H9 (cell line): ENCODE results near the gene GMEB1. TPM values are rescaled to one million over a fixed set of nuclear protein-coding genes. Genes with fewer than 3 reads are reported as not detected.

ENCODE experiments used
- DNase-seq: peaks from one replicate; pipeline ENCODE4 v3.0.0-alpha.2; 2017
- H2AFZ ChIP-seq: one replicate; pipeline ENCODE4 v1.6.1; 2013; ENCODE audit warnings: mild to moderate bottlenecking, low read length, control low read depth, moderate library complexity
- H2AK5ac ChIP-seq: 2 replicates; pipeline ENCODE4 v1.6.1; 2013; ENCODE audit warnings: low read length, control low read depth, mixed read lengths; ENCODE audit not compliant: insufficient read length
- H2BK120ac ChIP-seq: one replicate; pipeline ENCODE4 v1.6.1; 2013; ENCODE audit warnings: low read depth, mild to moderate bottlenecking, low read length, control low read depth, inconsistent platforms; ENCODE audit not compliant: poor library complexity, severe bottlenecking
- H2BK12ac ChIP-seq: 2 replicates; pipeline ENCODE4 v1.6.1; 2013; ENCODE audit warnings: low read length, control low read depth, mixed read lengths, low read depth; ENCODE audit not compliant: insufficient read length
- H2BK15ac ChIP-seq: 2 replicates; pipeline ENCODE4 v1.6.1; 2013; ENCODE audit warnings: low read depth, low read length, control low read depth
- H2BK20ac ChIP-seq: one replicate; pipeline ENCODE4 v1.6.1; 2013; ENCODE audit warnings: low read depth, mild to moderate bottlenecking, low read length, control low read depth, inconsistent platforms; ENCODE audit not compliant: poor library complexity, severe bottlenecking
- H2BK5ac ChIP-seq: 2 replicates; pipeline ENCODE4 v1.6.1; 2013; ENCODE audit warnings: low read length, control low read depth, mixed read lengths; ENCODE audit not compliant: insufficient read length
- H3K14ac ChIP-seq: 2 replicates; pipeline ENCODE4 v1.6.1; 2013; ENCODE audit warnings: low read length, control low read depth; ENCODE audit not compliant: insufficient read depth
- H3K18ac ChIP-seq: 2 replicates; pipeline ENCODE4 v1.6.1; 2013; ENCODE audit warnings: low read depth, mild to moderate bottlenecking, mixed read lengths, low read length, control low read depth; ENCODE audit not compliant: insufficient read length
- H3K23ac ChIP-seq: 2 replicates; pipeline ENCODE4 v1.6.1; 2013; ENCODE audit warnings: low read length, control low read depth, mixed read lengths, low read depth; ENCODE audit not compliant: insufficient read length
- H3K23me2 ChIP-seq: 2 replicates; pipeline ENCODE4 v1.6.1; 2013; ENCODE audit warnings: low read depth, mild to moderate bottlenecking, mixed read lengths, low read length, control low read depth; ENCODE audit not compliant: insufficient read length, poor library complexity, severe bottlenecking
- H3K27ac ChIP-seq: 2 replicates; pipeline ENCODE4 v1.5.1; 2013; ENCODE audit warnings: low read length, control low read depth, mixed read lengths, low read depth; ENCODE audit not compliant: insufficient read length
- H3K27me3 ChIP-seq: 2 replicates; pipeline ENCODE4 v1.6.1; 2013; ENCODE audit warnings: low read length, control low read depth, inconsistent platforms; ENCODE audit not compliant: insufficient read depth
- H3K4ac ChIP-seq: 2 replicates; pipeline ENCODE4 v1.6.1; 2013; ENCODE audit warnings: low read depth, mild to moderate bottlenecking, control low read depth, inconsistent platforms, low read length, moderate library complexity
- H3K4me1 ChIP-seq: 2 replicates; pipeline ENCODE4 v1.6.1; 2013; ENCODE audit warnings: low read length, control low read depth, inconsistent platforms; ENCODE audit not compliant: insufficient read depth
- H3K4me2 ChIP-seq: 2 replicates; pipeline ENCODE4 v1.6.1; 2013; ENCODE audit warnings: low read length, control low read depth, mixed read lengths; ENCODE audit not compliant: insufficient read length, insufficient read depth
- H3K56ac ChIP-seq: 2 replicates; pipeline ENCODE4 v1.6.1; 2013; ENCODE audit warnings: low read depth, mild to moderate bottlenecking, mixed read lengths, low read length, control low read depth; ENCODE audit not compliant: insufficient read length
- H3K79me1 ChIP-seq: 2 replicates; pipeline ENCODE4 v1.6.1; 2013; ENCODE audit warnings: low read depth, mild to moderate bottlenecking, moderate library complexity, low read length, control low read depth, inconsistent platforms; ENCODE audit not compliant: insufficient read depth, poor library complexity, severe bottlenecking
- H3K79me2 ChIP-seq: 2 replicates; pipeline ENCODE4 v1.6.1; 2013; ENCODE audit warnings: low read length, control low read depth, inconsistent platforms; ENCODE audit not compliant: insufficient read depth
- H3K9ac ChIP-seq: 2 replicates; pipeline ENCODE4 v1.6.1; 2013; ENCODE audit warnings: low read length, control low read depth, mixed read lengths; ENCODE audit not compliant: insufficient read length; ENCODE audit errors: extremely low read depth
- H3K9me3 ChIP-seq: one replicate; pipeline ENCODE4 v1.6.1; 2013; ENCODE audit warnings: low read depth, low read length, inconsistent platforms; ENCODE audit not compliant: control insufficient read depth
- H3T11ph ChIP-seq: one replicate; pipeline ENCODE4 v1.6.1; 2013; ENCODE audit warnings: mild to moderate bottlenecking, low read length, control low read depth, inconsistent platforms
- H4K20me1 ChIP-seq: one replicate; pipeline ENCODE4 v1.6.1; 2013; ENCODE audit not compliant: control insufficient read depth, insufficient read length, insufficient read depth
- H4K5ac ChIP-seq: 2 replicates; pipeline ENCODE4 v1.6.1; 2013; ENCODE audit warnings: low read depth, mild to moderate bottlenecking, mixed read lengths, low read length, control low read depth; ENCODE audit not compliant: insufficient read length
- H4K8ac ChIP-seq: replicated peaks from 2 replicates; pipeline ENCODE4 v1.6.1; 2013; ENCODE audit warnings: low read length, control low read depth, mixed read lengths, low read depth; ENCODE audit not compliant: insufficient read length
- H4K91ac ChIP-seq: 2 replicates; pipeline ENCODE4 v1.6.1; 2013; ENCODE audit warnings: low read depth, mild to moderate bottlenecking, moderate library complexity, mixed read lengths, low read length, control low read depth; ENCODE audit not compliant: insufficient read length
- H3K27ac Mint-ChIP-seq, 3 experiments: 2 replicates in 2 of 3; 3 replicates in 1 of 3; pipeline ENCODE4 v1.8.0; 2020 to 2021; ENCODE audit warnings: mixed read lengths in 3 of 3, mild to moderate bottlenecking in 1 of 3, moderate library complexity in 1 of 3
- H3K27me3 Mint-ChIP-seq: 2 replicates; pipeline ENCODE4 v1.8.0; 2021; ENCODE audit warnings: low read depth, mild to moderate bottlenecking, moderate library complexity, mixed read lengths
- H3K36me3 Mint-ChIP-seq, 3 experiments: 2 replicates in 2 of 3; 3 replicates in 1 of 3; pipeline ENCODE4 v1.8.0; 2020 to 2021; ENCODE audit warnings: low read depth in 3 of 3, mixed read lengths in 3 of 3; ENCODE audit not compliant: insufficient read depth in 1 of 3
- H3K4me1 Mint-ChIP-seq, 2 experiments: 2 replicates each; pipeline ENCODE4 v1.8.0; 2020; ENCODE audit warnings: mixed read lengths in 2 of 2
- H3K4me3 Mint-ChIP-seq, 2 experiments: 2 replicates in 1 of 2; 3 replicates in 1 of 2; pipeline ENCODE4 v1.8.0; 2020 to 2021; ENCODE audit warnings: mild to moderate bottlenecking in 2 of 2, mixed read lengths in 2 of 2, moderate library complexity in 1 of 2
- H3K9me3 Mint-ChIP-seq, 2 experiments: 2 replicates in 1 of 2; 3 replicates in 1 of 2; pipeline ENCODE4 v1.8.0; 2020; ENCODE audit warnings: mild to moderate bottlenecking in 2 of 2, mixed read lengths in 2 of 2, moderate library complexity in 1 of 2
- CTCF ChIP-seq: fragments of 200-600 bp; sonication (generic); conservative IDR thresholded peaks from 3 replicates; pipeline ENCODE4 v1.8.0; 2021; ENCODE audit warnings: antibody characterized with exemption, mild to moderate bottlenecking
- total RNA-seq: library from RNA; stranded (reverse); gene quantifications from 2 replicates; pipeline ENCODE4 v1.2.1, GENCODE V29; 2021

The GMEB1 gene
- total RNA-seq, 1 experiment from 2014 or later, result 17.0 TPM

DNA sequence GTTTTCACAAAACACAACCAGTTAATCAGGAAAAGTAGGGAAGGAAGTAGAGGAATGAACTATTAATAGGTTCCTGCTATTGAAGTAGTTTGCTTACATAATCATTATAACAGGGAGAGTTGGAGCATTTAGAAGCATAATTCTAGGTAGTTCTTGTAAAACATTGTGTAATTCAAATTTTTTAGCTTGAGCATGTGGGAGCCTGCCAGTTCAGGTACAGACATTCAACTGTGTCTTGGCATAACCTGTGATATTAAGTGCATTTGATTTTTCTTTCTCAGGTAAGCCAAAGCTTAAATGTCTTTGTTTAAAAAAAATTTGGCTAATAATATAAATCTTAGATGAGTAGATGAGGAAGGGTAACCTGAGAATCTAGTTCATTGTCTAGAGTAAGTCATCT lies 71.5 kb downstream of the GMEB1 start:
- TF ChIP-seq CTCF, result no peak
- peaks cover 54% of the 10 kb centered on the region; the same call in 1 of the 2 replicates for H3K79me2 ChIP-seq
- H4K5ac ChIP-seq, result no peak overlapping the region
- Mint-ChIP-seq H3K27me3 (no peaks in the 10 kb centered on the region; the same call in 1 of the 2 replicates), H3K36me3 (peaks cover 67 to 78% (median 73%) of the 10 kb centered on the region in 3 experiments), H3K27ac (peak overlapping the region in 1 of 3 experiments; percentile 55; a peak in 2 of 7 replicates), H3K4me3 (peak overlapping the region; percentile 70 to 94; a peak in 4 of 5 replicates), H3K9me3 (peaks cover 0 to 3% of the 10 kb centered on the region in 2 experiments; a peak in 2 of 5 replicates), H3K4me1 (peaks cover 61 to 65% of the 10 kb centered on the region in 2 experiments)
- no peaks in the 10 kb centered on the region for H4K20me1 ChIP-seq
- no peaks in the 10 kb centered on the region for H3K27me3 ChIP-seq
- no peak overlapping the region for H3K14ac ChIP-seq
- no peak overlapping the region for H2BK12ac ChIP-seq
- H3K9ac ChIP-seq, result no peak overlapping the region
- no peaks in the 10 kb centered on the region for H3K79me1 ChIP-seq
- no peak overlapping the region for H3K56ac ChIP-seq
- H2BK15ac ChIP-seq, result no peak overlapping the region
- H3K4me1 ChIP-seq, result no peaks in the 10 kb centered on the region; the same call in 1 of the 2 replicates
- no peak overlapping the region for H2BK120ac ChIP-seq
- no peak for DNase-seq
- H3K18ac ChIP-seq, result no peak overlapping the region
- no peak overlapping the region for H3K27ac ChIP-seq
- H3K9me3 ChIP-seq, result no peaks in the 10 kb centered on the region
- H3K23ac ChIP-seq, result no peak overlapping the region
- no peak overlapping the region for H3K4me2 ChIP-seq
- H3T11ph ChIP-seq, result no peak overlapping the region
- no peak overlapping the region for H4K8ac ChIP-seq
- H4K91ac ChIP-seq, result no peak overlapping the region
- H2AK5ac ChIP-seq, result no peak overlapping the region
- H2BK20ac ChIP-seq, result no peak overlapping the region
- H3K4ac ChIP-seq, result no peak overlapping the region
- H3K23me2 ChIP-seq, result no peaks in the 10 kb centered on the region
- no peak overlapping the region for H2AFZ ChIP-seq
- H2BK5ac ChIP-seq, result no peak overlapping the region
